Measurements from ENCODE around the gene FZD8.

DNA sequence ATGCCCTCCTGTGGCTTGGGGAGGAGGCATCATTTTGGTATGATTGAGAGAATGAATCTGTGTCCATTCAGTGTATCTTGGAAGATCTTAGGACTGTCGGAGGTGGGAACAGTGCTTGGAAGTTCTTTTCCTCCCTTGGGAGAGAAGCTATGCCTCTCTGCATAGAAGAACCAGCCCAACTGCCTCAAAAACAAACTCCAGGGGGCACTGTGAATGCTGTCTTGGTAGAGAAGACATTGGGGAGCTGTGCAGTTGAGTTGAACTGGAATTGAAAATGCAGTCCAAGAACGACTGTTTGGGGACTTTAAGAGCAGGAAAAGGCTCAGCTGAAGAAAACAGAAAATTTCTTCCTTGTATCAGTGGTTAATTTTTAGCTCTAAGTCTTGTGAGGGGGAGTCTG is 41.9 kb downstream of the FZD8 start:
- TF ChIP-seq, protein P1, sequence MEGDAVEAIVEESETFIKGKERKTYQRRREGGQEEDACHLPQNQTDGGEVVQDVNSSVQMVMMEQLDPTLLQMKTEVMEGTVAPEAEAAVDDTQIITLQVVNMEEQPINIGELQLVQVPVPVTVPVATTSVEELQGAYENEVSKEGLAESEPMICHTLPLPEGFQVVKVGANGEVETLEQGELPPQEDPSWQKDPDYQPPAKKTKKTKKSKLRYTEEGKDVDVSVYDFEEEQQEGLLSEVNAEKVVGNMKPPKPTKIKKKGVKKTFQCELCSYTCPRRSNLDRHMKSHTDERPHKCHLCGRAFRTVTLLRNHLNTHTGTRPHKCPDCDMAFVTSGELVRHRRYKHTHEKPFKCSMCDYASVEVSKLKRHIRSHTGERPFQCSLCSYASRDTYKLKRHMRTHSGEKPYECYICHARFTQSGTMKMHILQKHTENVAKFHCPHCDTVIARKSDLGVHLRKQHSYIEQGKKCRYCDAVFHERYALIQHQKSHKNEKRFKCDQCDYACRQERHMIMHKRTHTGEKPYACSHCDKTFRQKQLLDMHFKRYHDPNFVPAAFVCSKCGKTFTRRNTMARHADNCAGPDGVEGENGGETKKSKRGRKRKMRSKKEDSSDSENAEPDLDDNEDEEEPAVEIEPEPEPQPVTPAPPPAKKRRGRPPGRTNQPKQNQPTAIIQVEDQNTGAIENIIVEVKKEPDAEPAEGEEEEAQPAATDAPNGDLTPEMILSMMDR (conservative IDR thresholded peaks at IDR 0.05; ENCODE audit: low read depth, low read length) = peak; percentile 57
- TF ChIP-seq EZH2 (IDR thresholded peaks at IDR 0.05; ENCODE audit: borderline replicate concordance, low read depth, low read length, poor library complexity, severe bottlenecking) = no peak

Measured in A673 (cell line).